SJCRH30 (cell line): ENCODE measurements around the gene CTAG1B. TPM values are rescaled to one million over a fixed set of nuclear protein-coding genes. Genes with fewer than 3 reads are reported as not detected.
"Not testable (repeated sequence)": the region's sequence is repeated elsewhere in the genome, so short reads cannot be mapped to it uniquely, and the experiment has no call there.

Experiments used
- DNase-seq, 2 experiments: peaks; one replicate each; pipeline ENCODE4 v3.0.0-alpha.2; 2015 to 2020
- H3K27ac ChIP-seq: fragments of 250-450 bp; sonication (Bioruptor Pico); 2 replicates; pipeline ENCODE4 v1.5.1; 2020; ENCODE audit warnings: mild to moderate bottlenecking, moderate library complexity
- H3K27me3 ChIP-seq: fragments of 250-450 bp; sonication (Bioruptor Pico); 2 replicates; pipeline ENCODE4 v1.5.1; 2020; ENCODE audit warnings: mild to moderate bottlenecking, moderate library complexity
- H3K36me3 ChIP-seq: fragments of 250-450 bp; sonication (Bioruptor Pico); 2 replicates; pipeline ENCODE4 v1.5.1; 2020; ENCODE audit warnings: mild to moderate bottlenecking, moderate library complexity
- H3K4me1 ChIP-seq: fragments of 250-450 bp; sonication (Bioruptor Pico); 2 replicates; pipeline ENCODE4 v1.5.1; 2020; ENCODE audit warnings: mild to moderate bottlenecking, moderate library complexity
- H3K4me3 ChIP-seq: fragments of 250-450 bp; sonication (Bioruptor Pico); 2 replicates; pipeline ENCODE4 v1.5.1; 2020; ENCODE audit warnings: mild to moderate bottlenecking, moderate library complexity
- H3K9me3 ChIP-seq: fragments of 250-450 bp; sonication (Bioruptor Pico); replicated peaks from 2 replicates; pipeline ENCODE4 v1.5.1; 2020; ENCODE audit warnings: mild to moderate bottlenecking, moderate library complexity
- total RNA-seq: library from RNA; depleted of rRNA; stranded (reverse); fragments of >200 nt; shearing (Covaris generic); gene quantifications from 2 replicates; pipeline ENCODE4 v1.2.3, GENCODE V29; 2014

Gene CTAG1B
- total RNA-seq, 1 experiment from 2014 or later = not detected

DNA sequence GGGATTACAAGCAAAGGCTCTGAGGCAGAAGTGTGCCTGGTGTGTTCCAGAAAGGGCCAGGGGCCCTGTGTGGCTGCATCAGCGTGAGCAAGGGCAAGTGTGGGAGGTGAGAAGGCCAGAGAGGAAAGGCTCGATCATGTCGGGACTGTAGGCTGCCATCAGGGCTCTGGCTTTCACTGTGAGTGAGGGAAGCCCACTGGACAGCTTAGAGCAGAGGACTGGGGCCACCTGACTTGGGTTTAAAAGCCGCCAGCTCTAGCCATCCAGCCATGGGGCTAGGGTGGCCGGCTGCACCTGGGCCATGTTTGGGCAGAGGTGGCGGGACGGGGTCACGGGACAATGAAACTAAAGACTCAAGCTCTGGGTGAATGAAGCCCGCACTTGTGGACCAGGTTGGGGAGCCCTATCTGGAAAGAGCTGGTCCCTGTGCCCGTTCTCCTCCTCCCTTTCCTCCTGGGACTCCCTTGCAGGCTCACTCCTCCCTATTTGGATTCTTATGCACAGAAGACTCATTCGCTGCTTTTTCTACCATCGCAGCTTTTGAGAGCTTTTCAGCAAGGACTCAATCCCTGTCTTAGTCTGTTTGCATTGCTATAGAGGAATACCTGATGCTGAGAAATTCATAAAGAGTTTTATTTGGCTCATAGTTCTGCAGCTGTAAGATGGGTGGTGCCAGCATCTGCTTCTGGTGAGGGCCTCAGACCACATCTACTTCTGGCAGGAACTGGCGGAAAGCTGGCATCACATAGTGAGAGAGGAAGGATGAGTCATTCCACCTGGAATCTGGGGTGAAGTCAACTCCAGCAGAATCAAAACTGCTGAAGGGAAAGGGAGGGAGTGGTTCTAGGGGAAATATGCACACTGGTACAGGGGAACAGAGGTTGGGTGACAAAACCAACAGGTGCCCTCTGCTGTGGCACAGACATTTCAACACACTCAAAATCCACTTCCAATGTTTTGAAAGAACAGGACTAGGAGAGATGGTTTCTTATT lies 15.3 kb downstream of the CTAG1B start:
- DNase-seq = peak; percentile 42 to 45
- Histone ChIP-seq H3K36me3 (no peaks in the 10 kb centered on the region), H3K27me3 (no peaks in the 10 kb centered on the region), H3K9me3 (no peaks in the 10 kb centered on the region), H3K27ac (no peak overlapping the region), H3K4me3 (no peak overlapping the region), H3K4me1 (peaks cover 20% of the 10 kb centered on the region)

DNA sequence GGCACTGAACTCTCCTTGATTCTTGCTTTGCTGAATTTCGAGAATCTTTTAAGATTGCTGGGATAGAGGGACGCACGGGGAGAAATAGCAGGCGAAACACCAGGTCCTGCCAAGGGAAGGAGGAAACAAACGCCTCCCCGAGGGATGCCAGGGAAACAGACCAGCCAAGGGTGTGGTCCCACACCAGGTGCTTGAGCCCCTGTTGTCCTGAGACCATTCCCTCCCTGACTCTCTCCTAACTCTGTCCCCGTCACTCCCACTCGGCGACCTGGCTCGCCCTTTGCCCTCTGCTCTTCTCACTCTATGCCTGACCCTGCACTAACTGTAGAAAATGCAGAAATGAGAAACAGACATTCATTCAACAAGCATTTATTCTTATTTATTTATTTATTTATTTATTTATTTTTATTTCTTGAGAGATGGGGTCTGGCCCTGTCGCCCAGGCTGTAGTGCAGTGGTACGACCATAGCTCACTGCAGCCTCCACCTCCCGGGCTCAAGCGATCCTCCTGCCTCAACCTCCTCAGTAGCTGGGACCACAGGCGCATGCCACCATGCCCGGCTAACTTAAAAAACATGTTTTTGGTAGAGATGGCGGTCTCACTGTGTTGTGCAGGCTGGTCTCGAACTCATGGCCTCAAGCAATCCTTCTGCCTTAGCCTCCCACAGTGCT lies 16.2 kb downstream of the CTAG1B start:
- H3K27me3 ChIP-seq = no peaks in the 10 kb centered on the region
- no peak overlapping the region for H3K27ac ChIP-seq
- H3K4me1 ChIP-seq = peaks cover 23% of the 10 kb centered on the region
- no peaks in the 10 kb centered on the region for H3K9me3 ChIP-seq
- H3K4me3 ChIP-seq = no peak overlapping the region
- DNase-seq = no peak
- H3K36me3 ChIP-seq = no peaks in the 10 kb centered on the region

DNA sequence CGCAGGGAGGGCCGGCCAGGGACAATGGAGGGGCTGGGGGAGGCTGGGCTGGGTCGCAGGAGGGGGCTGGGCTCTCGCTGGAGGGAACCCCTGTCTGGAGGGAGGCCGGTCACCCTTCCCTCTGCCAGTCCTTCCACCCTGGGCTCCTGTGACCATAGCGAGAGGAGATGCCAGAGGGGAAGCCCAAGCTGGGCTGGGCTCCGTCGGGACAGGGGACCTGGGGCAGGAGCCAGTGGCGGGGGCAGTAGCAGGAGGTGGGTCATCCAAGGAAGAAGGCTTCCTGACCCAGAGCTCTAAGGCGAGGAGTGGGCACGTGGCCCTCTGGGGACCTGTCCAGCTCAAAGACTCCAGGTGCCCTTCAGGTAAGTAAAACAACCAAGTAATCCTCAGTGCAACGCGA lies 16.9 kb downstream of the CTAG1B start:
- DNase-seq = no peak
- H3K27ac ChIP-seq = no peak overlapping the region
- no peak overlapping the region for H3K4me3 ChIP-seq
- no peaks in the 10 kb centered on the region for H3K27me3 ChIP-seq
- H3K9me3 ChIP-seq = no peaks in the 10 kb centered on the region
- peaks cover 23% of the 10 kb centered on the region for H3K4me1 ChIP-seq
- H3K36me3 ChIP-seq = no peaks in the 10 kb centered on the region

DNA sequence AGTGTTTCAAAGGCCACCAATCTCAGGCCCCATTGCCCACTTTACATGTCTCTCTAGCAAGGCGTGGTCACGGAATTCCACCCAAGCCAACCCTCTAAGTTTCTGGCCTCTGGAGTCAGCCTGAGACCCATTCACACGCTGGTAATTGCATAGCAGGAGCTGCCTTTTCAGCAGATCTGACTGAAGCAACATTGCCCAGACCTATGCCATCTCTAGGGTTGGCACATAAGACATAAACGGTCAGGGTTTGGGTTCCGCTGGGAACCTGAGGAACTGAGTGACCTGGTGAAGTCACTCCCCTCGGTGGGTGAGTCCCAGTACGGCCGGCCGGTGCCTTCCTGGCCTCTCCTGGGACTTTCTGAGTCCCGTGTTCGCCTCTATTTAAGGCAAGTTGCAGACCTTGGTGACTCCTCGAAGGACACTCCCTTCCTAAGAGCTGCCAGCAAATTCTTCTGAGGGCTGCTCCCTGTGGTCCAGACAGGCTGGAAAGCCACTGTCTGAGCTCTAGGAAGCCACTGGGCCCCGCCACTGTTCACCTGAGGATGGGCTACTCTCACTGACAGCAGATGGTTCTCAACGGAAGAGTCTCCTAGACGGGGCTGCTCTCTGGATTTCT lies 18.2 kb downstream of the CTAG1B start:
- no peaks in the 10 kb centered on the region for H3K9me3 ChIP-seq
- H3K27ac ChIP-seq = peak overlapping the region; percentile 80
- H3K4me3 ChIP-seq = no peak overlapping the region
- peak in 1 of 2 experiments; percentile 10 for DNase-seq
- no peaks in the 10 kb centered on the region for H3K27me3 ChIP-seq
- H3K4me1 ChIP-seq = peaks cover 30% of the 10 kb centered on the region
- no peaks in the 10 kb centered on the region for H3K36me3 ChIP-seq

GRCh38 chrX:154599531-154599930 lies 19.6 kb downstream of the CTAG1B start:
- Histone ChIP-seq H3K4me3 (no peak overlapping the region), H3K9me3 (no peaks in the 10 kb centered on the region), H3K27me3 (no peaks in the 10 kb centered on the region), H3K27ac (peak overlapping the region; percentile 80), H3K4me1 (peaks cover 31% of the 10 kb centered on the region), H3K36me3 (no peaks in the 10 kb centered on the region)
- DNase-seq = peak in 1 of 2 experiments; percentile 3

- Histone ChIP-seq H3K9me3 (no peaks in the 10 kb centered on the region), H3K27ac (no peak overlapping the region; the same call in 1 of the 2 replicates), H3K27me3 (no peaks in the 10 kb centered on the region), H3K4me1 (peaks cover 27% of the 10 kb centered on the region), H3K36me3 (no peaks in the 10 kb centered on the region), H3K4me3 (no peak overlapping the region)
- DNase-seq = no peak
These were observed 20.4 kb downstream of the CTAG1B start for GRCh38 chrX:154598656-154599055.

DNA sequence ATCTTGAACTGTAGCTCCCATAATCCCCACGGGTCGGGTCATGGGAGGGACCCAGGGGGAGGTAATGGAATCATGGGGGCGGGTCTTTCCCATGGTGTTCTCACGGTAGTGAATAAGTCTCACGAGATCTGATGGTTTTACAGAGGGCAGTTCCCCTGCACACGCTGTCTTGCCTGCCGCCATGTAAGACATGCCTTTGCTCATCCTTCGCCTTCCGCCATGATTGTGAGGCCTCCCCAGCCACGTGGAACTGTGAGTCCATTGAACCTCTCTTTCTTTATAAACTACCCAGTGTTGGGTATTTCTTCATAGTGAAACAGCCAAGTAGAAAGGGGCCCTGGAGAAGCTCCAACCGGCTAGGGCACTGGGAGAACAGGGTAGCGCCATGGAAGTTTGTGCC lies 21.9 kb downstream of the CTAG1B start:
- Histone ChIP-seq H3K36me3 (no peaks in the 10 kb centered on the region), H3K4me1 (peaks cover 27% of the 10 kb centered on the region), H3K27me3 (no peaks in the 10 kb centered on the region), H3K27ac (no peak overlapping the region), H3K4me3 (no peak overlapping the region), H3K9me3 (no peaks in the 10 kb centered on the region)
- no peak for DNase-seq

DNA sequence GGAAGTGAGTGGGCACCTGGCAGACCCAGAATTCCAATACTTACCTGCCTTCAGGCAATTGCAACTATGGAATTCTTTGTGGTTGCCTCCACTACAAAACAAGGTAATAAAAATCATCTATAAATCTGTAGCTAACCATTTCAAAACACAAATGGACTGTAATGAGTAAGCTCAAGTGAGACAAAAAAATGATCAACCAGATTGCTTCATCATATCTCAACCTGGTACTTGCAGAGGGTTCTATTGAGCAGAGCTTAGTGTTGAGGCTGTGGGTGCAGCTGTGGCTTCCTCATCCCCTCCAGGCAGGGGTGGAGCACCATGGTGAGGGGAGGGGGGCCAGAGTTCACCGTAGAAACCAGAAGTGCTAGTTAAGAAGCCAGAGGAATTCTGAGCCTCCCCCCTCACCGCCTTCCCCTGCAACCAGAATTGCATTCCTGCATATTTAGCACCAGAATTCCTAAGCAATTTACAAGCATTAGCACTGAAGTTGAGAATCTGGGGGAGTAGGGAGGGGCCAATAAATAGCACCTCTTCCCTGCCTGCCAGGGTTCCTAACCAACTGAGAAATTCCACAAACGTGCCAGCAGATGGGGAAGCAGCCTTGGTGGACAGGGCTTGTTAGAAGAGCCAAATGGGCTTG lies 22.7 kb downstream of the CTAG1B start:
- H3K27me3 ChIP-seq = no peaks in the 10 kb centered on the region
- H3K9me3 ChIP-seq = no peaks in the 10 kb centered on the region
- DNase-seq = peak; percentile 41 to 69
- H3K36me3 ChIP-seq = no peaks in the 10 kb centered on the region
- no peak overlapping the region for H3K27ac ChIP-seq
- no peak overlapping the region for H3K4me3 ChIP-seq
- H3K4me1 ChIP-seq = peaks cover 27% of the 10 kb centered on the region

GRCh38 chrX:154595559-154596249 lies 23.4 kb downstream of the CTAG1B start:
- no peaks in the 10 kb centered on the region for H3K9me3 ChIP-seq
- no peak overlapping the region for H3K27ac ChIP-seq
- H3K4me3 ChIP-seq = no peak overlapping the region
- no peaks in the 10 kb centered on the region for H3K27me3 ChIP-seq
- peaks cover 20% of the 10 kb centered on the region for H3K4me1 ChIP-seq
- DNase-seq = no peak
- H3K36me3 ChIP-seq = no peaks in the 10 kb centered on the region

DNA sequence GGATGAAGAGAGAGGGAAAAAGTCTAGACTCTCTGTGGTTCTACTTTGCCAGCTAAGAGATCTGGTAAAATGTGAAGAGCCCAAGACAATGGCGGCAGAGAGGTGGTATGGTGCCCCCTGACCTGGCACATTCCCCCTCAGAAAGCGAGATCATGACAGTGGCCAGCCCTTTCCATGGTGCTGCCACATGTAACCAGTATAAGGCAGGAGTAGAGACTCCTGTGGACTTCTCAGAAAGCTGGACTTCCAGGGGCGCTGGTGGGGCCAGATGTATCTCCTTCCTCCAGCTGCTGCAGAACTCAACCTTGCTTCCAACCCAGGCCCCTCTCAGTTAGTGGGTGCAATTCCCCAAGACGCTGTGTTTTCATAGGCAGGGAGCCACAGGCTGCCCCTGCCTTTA lies 24.6 kb downstream of the CTAG1B start:
- Histone ChIP-seq H3K36me3 (no peaks in the 10 kb centered on the region), H3K4me1 (peaks cover 11% of the 10 kb centered on the region), H3K4me3 (no peak overlapping the region), H3K27me3 (no peaks in the 10 kb centered on the region), H3K27ac (no peak overlapping the region), H3K9me3 (no peaks in the 10 kb centered on the region)
- DNase-seq = no peak

- Histone ChIP-seq H3K36me3 (no peaks in the 10 kb centered on the region), H3K27me3 (no peaks in the 10 kb centered on the region), H3K4me1 (peaks cover 8% of the 10 kb centered on the region; the same call in 1 of the 2 replicates), H3K9me3 (no peaks in the 10 kb centered on the region), H3K27ac (no peak overlapping the region), H3K4me3 (no peak overlapping the region)
- no peak for DNase-seq
These were observed 25.9 kb downstream of the CTAG1B start for GRCh38 chrX:154593201-154593600.

- Histone ChIP-seq H3K27ac (no peak overlapping the region), H3K36me3 (no peaks in the 10 kb centered on the region), H3K27me3 (no peaks in the 10 kb centered on the region), H3K4me1 (peaks cover 8% of the 10 kb centered on the region; the same call in 1 of the 2 replicates), H3K4me3 (no peak overlapping the region), H3K9me3 (no peaks in the 10 kb centered on the region)
- DNase-seq = no peak
These were observed 26.6 kb downstream of the CTAG1B start for GRCh38 chrX:154592505-154592904.

- H3K4me1 ChIP-seq = not testable (repeated sequence)
These were observed 28.7 kb downstream of the CTAG1B start for GRCh38 chrX:154590415-154590814.

GRCh38 chrX:154584585-154585183 lies 34.4 kb downstream of the CTAG1B start, which contains the start of gene CTAG1A:
TSS of gene CTAG1A (plus strand) at chrX:154585133. CDS start at chrX:154585207, 74 bp downstream.
- not testable (repeated sequence) for DNase-seq, H3K27ac ChIP-seq, H3K9me3 ChIP-seq, H3K4me1 ChIP-seq, H3K4me3 ChIP-seq, H3K36me3 ChIP-seq, H3K27me3 ChIP-seq

More at GRCh38 chrX:154590415-154590814, 28.7 kb downstream of the CTAG1B start:
- H3K9me3 ChIP-seq, H3K4me3 ChIP-seq, H3K27ac ChIP-seq, DNase-seq, H3K36me3 ChIP-seq, H3K27me3 ChIP-seq: not testable (repeated sequence)
